GM12878 (cell line): Measurements from ENCODE around the gene LTN1. TPM values are rescaled to one million over a fixed set of nuclear protein-coding genes. Genes with fewer than 3 reads are reported as not detected.

ENCODE experiments used
- ATAC-seq: fragments of 200-7000 bp; cut with Tn5 transposase; 3 replicates; pipeline ENCODE4 v1.9.1; 2020; ENCODE audit warnings: mild to moderate bottlenecking, moderate library complexity
- BruUV-seq: library from RNA; stranded (reverse); fragments of 400-500 nt; replicated peaks from 2 replicates; lab custom pipeline; 2021; lab: Mats Ljungman, UMichigan
- CTCF ChIA-PET: fragments of 300-600 bp; sonication (Branson Sonifier 250); formaldehyde crosslinking; extraction: SDS; loops from one replicate; lab custom pipeline; 2021; ENCODE audit warnings: inconsistent platforms; lab: Yijun Ruan, JAX
- POLR2A ChIA-PET: fragments of 350-600 bp; formaldehyde crosslinking; extraction: SDS; loops from one replicate; lab custom pipeline; 2021; ENCODE audit warnings: inconsistent platforms; lab: Charles Lee
- RAD21 ChIA-PET: fragments of 300-600 bp; sonication (Branson Sonifier 250); formaldehyde crosslinking; loops from one replicate; lab custom pipeline; 2023; ENCODE audit warnings: antibody characterized with exemption; ENCODE audit not compliant: unreplicated experiment; lab: Charles Lee
- SMC1A ChIA-PET: fragments of 300-600 bp; sonication (Branson Sonifier 250); formaldehyde crosslinking; loops from one replicate; lab custom pipeline; 2023; ENCODE audit not compliant: unreplicated experiment, uncharacterized antibody; lab: Charles Lee
- DNase-seq: peaks from one replicate; pipeline ENCODE4 v3.0.0-alpha.2; 2011; ENCODE audit warnings: low read depth, low spot score
- FAIRE-seq: peaks from 3 replicates; lab custom pipeline; 2011; peaks lifted over from hg19 to GRCh38; lab: Jason Lieb, UNC
- H2AFZ ChIP-seq: 2 replicates; pipeline ENCODE4 v1.6.0; 2011; ENCODE audit warnings: low read depth, low read length, control low read depth; ENCODE audit not compliant: control insufficient read depth
- H3K27ac ChIP-seq: 2 replicates; pipeline ENCODE4 v1.5.1; 2011; ENCODE audit warnings: control low read depth; ENCODE audit not compliant: control insufficient read depth, insufficient read depth
- H3K27me3 ChIP-seq, 2 experiments: replicated peaks in 1 of 2; 2 replicates each; pipeline versions ENCODE4 v1.6.0 to v1.6.1; 2011; ENCODE audit warnings: low read length in 1 of 2; ENCODE audit not compliant: control insufficient read depth in 2 of 2, insufficient read depth in 2 of 2
- H3K36me3 ChIP-seq, 2 experiments: 2 replicates each; pipeline ENCODE4 v1.5.1; 2011; ENCODE audit warnings: low read length in 1 of 2; ENCODE audit not compliant: control insufficient read depth in 2 of 2, insufficient read depth in 2 of 2
- H3K4me1 ChIP-seq: 2 replicates; pipeline ENCODE4 v1.6.1; 2011; ENCODE audit warnings: mild to moderate bottlenecking, low read length, moderate library complexity, mixed read lengths; ENCODE audit not compliant: control insufficient read depth, insufficient read depth
- H3K4me2 ChIP-seq: 2 replicates; pipeline ENCODE4 v1.6.0; 2011; ENCODE audit warnings: control low read depth; ENCODE audit not compliant: control insufficient read depth, insufficient read depth
- H3K4me3 ChIP-seq: fragments of 200-600 bp; sonication (generic); 2 replicates; pipeline ENCODE4 v1.5.1; 2016
- H3K79me2 ChIP-seq: 2 replicates; pipeline ENCODE4 v1.6.0; 2011; ENCODE audit warnings: low read length; ENCODE audit not compliant: control insufficient read depth, insufficient read depth
- H3K9ac ChIP-seq: 2 replicates; pipeline ENCODE4 v1.8.0; 2011; ENCODE audit warnings: low read length, control low read depth, mixed read lengths; ENCODE audit not compliant: control insufficient read depth, insufficient read depth
- H3K9me3 ChIP-seq: replicated peaks from 3 replicates; pipeline ENCODE4 v1.5.1; 2011; ENCODE audit warnings: mild to moderate bottlenecking, low read length; ENCODE audit not compliant: control insufficient read depth, insufficient read depth
- H4K20me1 ChIP-seq: 2 replicates; pipeline ENCODE4 v1.6.0; 2011; ENCODE audit not compliant: control insufficient read depth, insufficient read depth
- BCLAF1 ChIP-seq: fragments of 450-650 bp; IDR thresholded peaks from 2 replicates; pipeline ENCODE4 v1.6.1; 2017; ENCODE audit warnings: antibody characterized with exemption, mild to moderate bottlenecking, moderate library complexity
- CTCF ChIP-seq, 3 experiments: IDR thresholded peaks in 2 of 3; conservative IDR thresholded peaks in 1 of 3; 2 replicates each; pipeline ENCODE4 v1.5.1; 2011; ENCODE audit warnings: low read depth in 3 of 3, low read length in 3 of 3, mild to moderate bottlenecking in 3 of 3, control low read depth in 2 of 3, moderate library complexity in 2 of 3, inconsistent platforms in 1 of 3, mixed read lengths in 1 of 3; ENCODE audit not compliant: control insufficient read depth in 2 of 3, insufficient read depth in 1 of 3; ENCODE audit errors: extremely low read depth in 1 of 3
- EED ChIP-seq: sonication (generic); IDR thresholded peaks from 2 replicates; pipeline ENCODE4 v1.6.1; 2016; ENCODE audit warnings: antibody characterized with exemption, low read depth
- FOS ChIP-seq: IDR thresholded peaks from 3 replicates; pipeline ENCODE4 v1.6.1; 2011; ENCODE audit warnings: borderline replicate concordance; ENCODE audit not compliant: insufficient read length; ENCODE audit errors: extremely low read depth
- IRF3 ChIP-seq: fragments of 450-650 bp; IDR thresholded peaks from 2 replicates; pipeline ENCODE4 v1.6.1; 2014; ENCODE audit warnings: mild to moderate bottlenecking
- MTA3 ChIP-seq: IDR thresholded peaks from 2 replicates; pipeline ENCODE4 v1.6.1; 2012; ENCODE audit warnings: low read length, inconsistent platforms, borderline replicate concordance
- PAX5 ChIP-seq: IDR thresholded peaks from 2 replicates; pipeline ENCODE4 v1.6.1; 2011; ENCODE audit warnings: low read depth, low read length, borderline replicate concordance
- PAX8 ChIP-seq: fragments of 450-650 bp; IDR thresholded peaks from 2 replicates; pipeline ENCODE4 v1.6.1; 2017; ENCODE audit warnings: mild to moderate bottlenecking, moderate library complexity
- POLR2AphosphoS5 ChIP-seq: IDR thresholded peaks from 2 replicates; pipeline ENCODE4 v1.6.1; 2011; ENCODE audit warnings: mild to moderate bottlenecking, low read length, inconsistent platforms
- RELB ChIP-seq: fragments of 450-650 bp; IDR thresholded peaks from 2 replicates; pipeline ENCODE4 v1.6.1; 2017; ENCODE audit warnings: low read depth, mild to moderate bottlenecking, moderate library complexity
- SUPT20H ChIP-seq: IDR thresholded peaks from 2 replicates; pipeline ENCODE4 v1.6.1; 2011; ENCODE audit warnings: low read depth, mild to moderate bottlenecking, low read length, moderate library complexity, borderline replicate concordance; ENCODE audit not compliant: control insufficient read depth
- YY1 ChIP-seq: IDR thresholded peaks from 2 replicates; pipeline ENCODE4 v1.6.1; 2011; ENCODE audit warnings: low read depth, mild to moderate bottlenecking, low read length
- ZSCAN29 ChIP-seq: fragments of 450-650 bp; IDR thresholded peaks from 2 replicates; pipeline ENCODE4 v1.6.1; 2017; ENCODE audit warnings: mild to moderate bottlenecking, moderate library complexity
- WGBS: methylation state at CpG from one replicate; pipeline ENCODE4 v1.1.6; 2016; ENCODE audit warnings: low lambda C conversion rate; ENCODE audit not compliant: insufficient replicate concordance, insufficient coverage; ENCODE audit errors: missing lambda C conversion rate; 5-methylcytosine and 5-hydroxymethylcytosine counted together
- in situ Hi-C: fragments of 300-500 bp; cut with MboI; formaldehyde crosslinking; loops from 9 replicates; pipeline ENCODE4 v1.14.3; 2018; ENCODE audit warnings: mixed read lengths
- intact Hi-C: fragments of 100-400 bp; cut with micrococcal nuclease; formaldehyde crosslinking; loops from one replicate; pipeline ENCODE4 v1.14.2; 2022; ENCODE audit not compliant: unreplicated experiment
- polyA plus RNA-seq, 11 experiments: library from polyadenylated mRNA; depleted of rRNA in 4 of 11; unstranded in 6 of 11; stranded (reverse) in 5 of 11; fragments of >200 nt; fragmentation: Nextera tagmentation in 4 of 11; fragmentation: Illumina TruSeq in 1 of 11; extraction: Ambion mirVana in 4 of 11; extraction: Trizol in 1 of 11; gene quantifications; 1 replicate in 1 of 11; 2 replicates in 10 of 11; pipeline versions ENCODE4 v1.2.1 to v1.2.3, GENCODE V29; 2011 to 2016; ENCODE audit warnings: inconsistent platforms in 2 of 11, missing spikeins in 2 of 11, low read depth in 1 of 11
- total RNA-seq, 4 experiments: library from RNA; depleted of rRNA in 3 of 4; stranded (reverse); fragments of >200 nt in 3 of 4; fragmentation: Illumina TruSeq in 1 of 4; extraction: Trizol in 1 of 4; gene quantifications; 2 replicates each; pipeline versions ENCODE4 v1.2.1 to v1.2.3, GENCODE V29; 2013 to 2021

The LTN1 gene
- total and polyA plus RNA-seq, 10 of the 15 experiments (the other 5 are each of a cell fraction or from before 2014, with no cell fraction given): 3.5 to 17.3 (median 12.3) TPM

GRCh38 chr21:29024474-29025327, 32.0 kb upstream of the LTN1 start, which contains the start of gene USP16:
Gene USP16, plus strand, starts transcription at chr21:29024668. Its CDS starts 3,246 bp downstream, at chr21:29027914.
- RAD21 ChIA-PET: interaction anchor here (1.0 to 2.5 kb wide), 9 partner anchors 22 to 352 kb away, joined by 3 to 16 read pairs (median 4); partner anchors contain the start of gene LTN1
- under 1% methylated on average over 48 of the region's 48 CpGs for WGBS
- DNase-seq (peak; percentile 99), ATAC-seq (peak; percentile 98), FAIRE-seq (peak; percentile 95)
- H3K9me3 ChIP-seq: no peaks in the 10 kb centered on the region; the same call in 2 of the 3 replicates
- 0 out of 4 replicates have a peak, but pooled peaks cover 0 to 5% of the 10 kb centered on the region in 2 experiments for H3K36me3 ChIP-seq
- peak within 1 kb of the TSS; percentile 89 for H3K4me3 ChIP-seq
- no peaks in the 10 kb centered on the region for H4K20me1 ChIP-seq
- intact Hi-C loops: loop anchor here (1.0 to 5.0 kb wide), 3 partner anchors 22 to 48 kb away; partner anchors contain the start of genes CCT8 and LTN1
- H3K27ac ChIP-seq: peak within 1 kb of the TSS; percentile 99
- POLR2A ChIA-PET: interaction anchor here (0.8 to 4.6 kb wide), 9 partner anchors 19 to 96 kb away, joined by 3 to 22 read pairs (median 4); partner anchors contain the start of genes CCT8 and LTN1
- H2AFZ ChIP-seq: peak within 1 kb of the TSS; percentile 96
- peak within 1 kb of the TSS; percentile 92 for H3K9ac ChIP-seq
- H3K27me3 ChIP-seq: no peaks in the 10 kb centered on the region
- SMC1A ChIA-PET: interaction anchor here (0.8 to 3.4 kb wide), 14 partner anchors 9 to 275 kb away, joined by 3 to 14 read pairs (median 5); partner anchors contain the start of genes CCT8 and LTN1
- in situ Hi-C loops: no loop called here
- H3K4me1 ChIP-seq: peaks cover 4% of the 10 kb centered on the region; the same call in 1 of the 2 replicates
- BruUV-seq: no TSS peak
- peaks cover 46% of the 10 kb centered on the region for H3K79me2 ChIP-seq
- CTCF ChIA-PET: interaction anchor here (1.0 to 1.7 kb wide), 5 partner anchors 13 to 349 kb away, joined by 3 to 6 read pairs (median 4); no protein-coding TSS in a partner anchor
- H3K4me2 ChIP-seq: peak within 1 kb of the TSS; percentile 89
- TF ChIP-seq ZSCAN29: no peak
- TF ChIP-seq POLR2AphosphoS5: peak; percentile 97
- peak; percentile 65; the same call in 1 of the 2 replicates for TF ChIP-seq PAX8
- peak; percentile 86 for TF ChIP-seq IRF3
- TF ChIP-seq MTA3: no peak
- 0 out of 2 replicates have a peak, but pooled peaks have one; percentile 49 for TF ChIP-seq YY1
- no peak for TF ChIP-seq BCLAF1
- no peak for TF ChIP-seq CTCF (IDR thresholded peaks at IDR 0.05 in 2 of 3, conservative IDR thresholded peaks at IDR 0.05 in 1 of 3; ENCODE audit: control insufficient read depth in 2 of 3, extremely low read depth in 1 of 3, insufficient read depth in 1 of 3, low read depth in 3 of 3, low read length in 3 of 3)
- peak; percentile 90 for TF ChIP-seq RELB
- TF ChIP-seq FOS: peak; percentile 79
- no peak for TF ChIP-seq SUPT20H
- TF ChIP-seq EED: no peak
- TF ChIP-seq PAX5: 0 out of 2 replicates have a peak, but pooled peaks have one; percentile 10
